ENCODE data around the gene TXNIP.

- TF ChIP-seq CTCF (IDR thresholded peaks at IDR 0.05; ENCODE audit: poor library complexity) (no peak), EZH2 (IDR thresholded peaks at IDR 0.05; ENCODE audit: borderline replicate concordance) (no peak), EZH2phosphoT487 (IDR thresholded peaks at IDR 0.05; ENCODE audit: low read depth, severe bottlenecking, unreplicated experiment) (no peak)
Observed at GRCh38 chr1:145996433-145997015, at the start of gene TXNIP.

Measured in hepatocyte (in vitro differentiated cells).